ENCODE data around the gene HIPK3.
"Not testable (repeated sequence)": the region's sequence is repeated elsewhere in the genome, so short reads cannot be mapped to it uniquely, and the experiment has no call there.

Gene HIPK3

DNA sequence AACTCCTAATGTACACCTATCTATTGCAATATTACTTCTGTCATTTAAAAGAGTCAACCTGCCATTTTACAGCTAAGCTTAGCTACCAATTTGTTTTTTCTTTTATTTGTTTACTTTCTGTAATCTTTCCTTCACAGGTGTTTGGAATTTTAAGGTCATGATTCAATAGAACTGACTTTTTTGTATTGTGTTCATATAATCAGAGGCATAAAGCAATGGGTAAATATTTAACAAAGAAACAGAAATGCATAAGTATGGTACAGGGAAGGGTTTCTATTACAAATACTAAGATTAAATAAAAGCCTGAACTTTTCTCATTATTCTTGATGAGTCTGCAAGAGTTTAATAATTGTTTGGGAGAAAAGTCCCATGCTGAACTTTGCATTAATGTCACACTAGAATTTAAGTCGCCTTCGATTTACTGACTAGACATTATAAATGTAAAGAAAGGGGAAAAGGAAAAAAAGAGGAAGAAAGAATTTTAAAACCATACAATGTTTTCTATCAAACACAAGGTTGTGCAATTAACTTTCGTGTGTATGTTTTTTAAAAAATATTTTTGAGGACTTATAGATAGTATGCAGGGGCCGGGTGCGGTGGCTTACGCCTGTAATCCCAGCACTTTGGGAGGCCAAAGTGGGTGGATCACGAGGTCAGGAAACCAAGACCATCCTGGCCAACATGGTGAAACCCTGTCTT, 35.0 kb upstream of the HIPK3 start:
- TF ChIP-seq, protein P1, sequence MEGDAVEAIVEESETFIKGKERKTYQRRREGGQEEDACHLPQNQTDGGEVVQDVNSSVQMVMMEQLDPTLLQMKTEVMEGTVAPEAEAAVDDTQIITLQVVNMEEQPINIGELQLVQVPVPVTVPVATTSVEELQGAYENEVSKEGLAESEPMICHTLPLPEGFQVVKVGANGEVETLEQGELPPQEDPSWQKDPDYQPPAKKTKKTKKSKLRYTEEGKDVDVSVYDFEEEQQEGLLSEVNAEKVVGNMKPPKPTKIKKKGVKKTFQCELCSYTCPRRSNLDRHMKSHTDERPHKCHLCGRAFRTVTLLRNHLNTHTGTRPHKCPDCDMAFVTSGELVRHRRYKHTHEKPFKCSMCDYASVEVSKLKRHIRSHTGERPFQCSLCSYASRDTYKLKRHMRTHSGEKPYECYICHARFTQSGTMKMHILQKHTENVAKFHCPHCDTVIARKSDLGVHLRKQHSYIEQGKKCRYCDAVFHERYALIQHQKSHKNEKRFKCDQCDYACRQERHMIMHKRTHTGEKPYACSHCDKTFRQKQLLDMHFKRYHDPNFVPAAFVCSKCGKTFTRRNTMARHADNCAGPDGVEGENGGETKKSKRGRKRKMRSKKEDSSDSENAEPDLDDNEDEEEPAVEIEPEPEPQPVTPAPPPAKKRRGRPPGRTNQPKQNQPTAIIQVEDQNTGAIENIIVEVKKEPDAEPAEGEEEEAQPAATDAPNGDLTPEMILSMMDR (IDR thresholded peaks at IDR 0.05; ENCODE audit: low read depth, low read length, missing control alignments): no peak
- DNase-seq (ENCODE audit: low read depth): no peak
- H3K4me3 ChIP-seq (ENCODE audit: low read depth, low read length): no peak overlapping the region

DNA sequence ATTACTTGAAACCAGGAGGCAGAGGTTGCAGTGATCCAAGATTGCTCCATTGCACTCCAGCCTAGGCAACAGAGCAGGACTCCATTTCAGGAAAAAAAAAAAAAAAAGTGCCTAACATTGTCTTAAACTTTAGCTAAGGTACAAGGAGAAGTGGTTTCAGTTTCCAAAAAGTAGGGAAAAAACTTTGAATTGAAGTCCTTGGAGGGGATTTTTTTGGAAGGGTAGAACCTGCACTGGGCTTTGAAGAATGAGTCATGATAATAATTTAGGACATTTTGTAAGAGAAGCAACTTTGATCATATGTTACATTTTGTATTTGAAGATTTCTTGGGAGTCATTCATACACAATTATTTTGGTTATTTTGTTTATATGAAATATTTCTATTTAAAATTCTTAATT, 31.8 kb upstream of the HIPK3 start:
- no peak for DNase-seq (ENCODE audit: low read depth)
- H3K4me3 ChIP-seq (ENCODE audit: low read depth, low read length): no peak overlapping the region
- TF ChIP-seq, protein P1 (IDR thresholded peaks at IDR 0.05; ENCODE audit: low read depth, low read length, missing control alignments): no peak

DNA sequence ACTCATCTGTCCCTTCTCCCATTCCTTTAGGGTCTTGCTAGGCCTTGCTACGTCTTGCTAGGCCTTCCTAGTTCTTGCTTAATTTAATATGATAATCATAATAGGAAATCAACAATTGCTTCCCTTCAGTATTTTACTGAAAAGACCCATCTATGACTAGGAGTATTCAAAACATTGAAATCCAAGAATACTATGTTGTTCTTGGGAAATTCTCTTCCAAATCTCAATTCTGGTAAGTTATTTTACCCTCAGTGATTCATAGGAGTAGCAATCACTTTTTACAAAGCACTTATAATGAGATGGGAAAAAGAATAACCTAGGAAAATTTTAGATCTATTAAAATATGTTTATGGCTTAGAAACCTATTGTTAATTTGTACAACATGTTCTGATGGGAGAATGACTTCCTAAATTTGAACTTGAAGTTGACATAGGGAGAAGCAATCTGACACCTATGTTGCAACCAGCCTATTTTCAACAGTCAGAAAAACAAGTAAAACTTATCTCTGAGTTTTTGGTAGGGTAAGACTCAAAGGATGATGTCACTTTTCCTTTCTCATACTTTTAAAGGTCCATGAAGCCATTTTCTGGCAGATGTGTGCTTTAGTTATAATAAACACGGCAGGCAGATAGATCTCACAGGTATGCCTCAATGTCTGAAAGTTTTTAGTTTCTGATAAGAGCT, 29.5 kb upstream of the HIPK3 start:
- no peak for DNase-seq (ENCODE audit: low read depth)
- no peak overlapping the region for H3K4me3 ChIP-seq (ENCODE audit: low read depth, low read length)

DNA sequence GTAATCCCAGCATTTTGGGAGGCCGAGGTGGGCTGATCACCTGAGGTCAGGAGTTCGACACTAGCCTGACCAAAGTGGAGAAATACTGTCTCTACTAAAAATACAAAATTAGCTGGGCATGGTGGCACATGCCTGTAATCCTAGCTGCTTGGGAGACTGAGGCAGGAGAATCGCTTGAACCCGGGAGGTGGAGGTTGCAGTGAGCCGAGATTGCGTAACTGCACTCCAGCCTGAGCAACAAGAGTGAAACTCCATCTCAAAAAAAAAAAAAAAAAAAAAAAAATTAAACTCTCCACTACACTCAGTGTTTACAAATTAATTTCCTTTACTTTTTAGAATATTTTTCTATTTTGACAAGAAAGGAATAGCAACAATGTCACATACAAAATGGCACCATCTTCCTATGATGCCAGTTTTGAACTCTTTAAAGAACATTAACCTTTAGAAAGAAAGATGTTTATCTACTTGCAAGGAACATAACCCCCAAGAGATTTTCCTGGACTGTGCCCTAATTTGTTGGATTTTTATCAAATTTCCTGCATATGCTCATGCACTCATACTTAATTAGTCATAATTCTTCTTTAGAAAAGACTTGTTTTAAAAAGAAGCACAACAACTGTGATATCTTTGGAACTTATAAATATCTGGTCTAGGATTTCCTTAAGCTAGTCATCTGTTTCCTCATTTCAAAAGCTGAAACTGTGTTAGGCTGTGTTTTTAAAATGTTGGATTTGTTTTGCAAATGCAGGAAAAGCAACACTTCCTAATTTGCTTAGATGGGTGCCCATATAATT, 22.6 kb upstream of the HIPK3 start:
- H3K4me3 ChIP-seq (ENCODE audit: low read depth, low read length): no peak overlapping the region
- TF ChIP-seq, protein P1 (IDR thresholded peaks at IDR 0.05; ENCODE audit: low read depth, low read length, missing control alignments): no peak
- no peak for DNase-seq (ENCODE audit: low read depth)

More for the DNA sequence above, 29.5 kb upstream of the HIPK3 start:
- TF ChIP-seq, protein P1 (IDR thresholded peaks at IDR 0.05; ENCODE audit: low read depth, low read length, missing control alignments): no peak

DNA sequence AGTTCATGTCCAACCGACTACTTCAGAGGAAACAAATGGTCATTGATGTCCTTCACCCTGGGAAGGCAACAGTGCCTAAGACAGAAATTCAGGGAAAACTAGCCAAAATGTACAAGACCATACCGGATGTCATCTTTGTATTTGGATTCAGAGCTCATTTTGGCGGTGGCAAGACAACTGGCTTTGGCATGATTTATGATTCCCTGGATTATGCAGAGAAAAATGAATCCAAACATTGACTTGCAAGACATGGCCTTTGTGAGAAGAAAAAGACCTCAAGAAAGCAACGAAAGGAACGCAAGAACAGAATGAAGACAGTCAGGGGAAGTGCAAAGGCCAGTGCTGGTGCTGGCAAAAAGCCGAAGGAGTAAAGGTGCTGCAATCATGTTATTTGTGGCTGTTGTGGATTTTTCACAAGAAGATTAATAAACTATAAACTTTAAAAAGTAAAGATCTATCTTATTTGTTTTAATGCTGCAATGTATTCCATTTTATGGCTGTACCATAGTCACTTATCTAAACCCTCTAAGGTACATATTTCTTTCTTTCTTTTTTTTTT, 20.1 kb upstream of the HIPK3 start:
- H3K4me3 ChIP-seq (ENCODE audit: low read depth, low read length): no peak overlapping the region
- TF ChIP-seq, protein P1 (IDR thresholded peaks at IDR 0.05; ENCODE audit: low read depth, low read length, missing control alignments): no peak
- DNase-seq (ENCODE audit: low read depth): no peak

DNA sequence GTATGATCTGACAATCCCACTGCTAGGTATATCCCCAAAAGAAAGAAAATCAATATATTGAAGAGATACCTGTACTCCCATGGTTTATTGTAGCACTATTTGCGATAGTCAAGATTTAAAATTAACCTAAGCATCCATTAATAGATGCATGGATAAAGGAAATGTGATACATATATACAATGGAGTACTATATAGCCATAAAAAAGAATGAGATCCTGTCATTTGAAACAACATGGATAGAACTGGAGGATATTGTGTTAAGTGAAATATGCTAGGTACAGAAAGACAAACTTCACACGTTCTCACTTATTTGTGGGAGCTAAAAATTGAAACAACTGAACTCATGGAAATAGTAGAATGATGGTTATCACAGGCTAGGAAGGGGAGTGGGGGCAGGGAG, 14.6 kb upstream of the HIPK3 start:
- TF ChIP-seq, protein P1 (IDR thresholded peaks at IDR 0.05; ENCODE audit: low read depth, low read length, missing control alignments): no peak
- no peak overlapping the region for H3K4me3 ChIP-seq (ENCODE audit: low read depth, low read length)
- DNase-seq (ENCODE audit: low read depth): no peak

DNA sequence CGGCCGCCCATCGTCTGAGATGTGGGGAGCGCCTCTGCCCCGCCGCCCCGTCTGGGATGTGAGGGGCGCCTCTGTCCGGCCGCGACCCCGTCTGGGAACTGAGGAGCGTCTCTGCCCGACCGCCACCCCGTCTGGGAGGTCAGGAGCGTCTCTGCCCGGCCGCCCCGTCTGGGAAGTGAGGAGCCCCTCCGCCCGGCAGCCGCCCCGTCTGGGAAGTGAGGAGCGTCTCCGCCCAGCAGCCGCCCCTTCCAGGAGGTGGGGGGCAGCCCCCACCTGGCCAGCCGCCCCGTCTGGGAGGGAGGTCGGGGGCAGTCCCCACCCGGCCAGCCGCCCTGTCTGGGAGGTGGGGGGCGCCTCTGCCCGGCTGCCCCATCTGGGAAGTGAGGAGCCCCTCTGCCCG, 13.5 kb upstream of the HIPK3 start:
- DNase-seq (ENCODE audit: low read depth); H3K4me3 ChIP-seq (ENCODE audit: low read depth, low read length): not testable (repeated sequence)

All from GM12864 (cell line).